NCI-H774 (cell line): ENCODE data around the gene MDFIC.

Source experiments
- DNase-seq: peaks from one replicate; lab custom pipeline; 2025; lab: John Stamatoyannopoulos, UW

MDFIC gene

GRCh38 chr7:114953724-114954123, 31.8 kb downstream of the MDFIC start:
- DNase-seq: no peak

GRCh38 chr7:114956702-114957101, 34.8 kb downstream of the MDFIC start:
- DNase-seq: no peak

GRCh38 chr7:114957444-114957843, 35.5 kb downstream of the MDFIC start:
- no peak for DNase-seq

GRCh38 chr7:114959931-114960330, 38.0 kb downstream of the MDFIC start:
- DNase-seq: no peak

GRCh38 chr7:114962441-114962840, 40.5 kb downstream of the MDFIC start:
- DNase-seq: no peak

- DNase-seq: no peak
Observed at GRCh38 chr7:114966156-114966555, 44.3 kb downstream of the MDFIC start.

- no peak for DNase-seq
Observed at GRCh38 chr7:114969096-114969495, 47.2 kb downstream of the MDFIC start.

GRCh38 chr7:114970308-114970707, 48.4 kb downstream of the MDFIC start:
- no peak for DNase-seq

GRCh38 chr7:114970732-114971131, 48.8 kb downstream of the MDFIC start:
- no peak for DNase-seq

- DNase-seq: no peak
Observed at GRCh38 chr7:114972567-114972966, 50.7 kb downstream of the MDFIC start.

GRCh38 chr7:114973147-114973546, 51.3 kb downstream of the MDFIC start:
- no peak for DNase-seq

GRCh38 chr7:114975401-114975800, 53.5 kb downstream of the MDFIC start:
- DNase-seq: no peak

GRCh38 chr7:114976666-114977065, 54.8 kb downstream of the MDFIC start:
- DNase-seq: no peak

GRCh38 chr7:114977277-114977676, 55.4 kb downstream of the MDFIC start:
- DNase-seq: no peak

GRCh38 chr7:114979388-114979787, 57.5 kb downstream of the MDFIC start:
- DNase-seq: no peak

- DNase-seq: no peak
Observed at GRCh38 chr7:114979803-114980507, 58.1 kb downstream of the MDFIC start.

GRCh38 chr7:114981323-114981722, 59.4 kb downstream of the MDFIC start:
- DNase-seq: no peak

GRCh38 chr7:114985116-114985715, 63.3 kb downstream of the MDFIC start:
- DNase-seq: no peak

- DNase-seq: no peak
Observed at GRCh38 chr7:114986190-114987180, 64.6 kb downstream of the MDFIC start.

GRCh38 chr7:114988026-114988425, 66.1 kb downstream of the MDFIC start:
- no peak for DNase-seq

- no peak for DNase-seq
Observed at GRCh38 chr7:114988755-114989375, 67.0 kb downstream of the MDFIC start.

- DNase-seq: no peak
Observed at GRCh38 chr7:114989531-114989930, 67.6 kb downstream of the MDFIC start.
